HG02610 (cell line): Measurements from ENCODE around the gene CNTNAP3.
"Not testable (repeated sequence)": the region's sequence is repeated elsewhere in the genome, so short reads cannot be mapped to it uniquely, and the experiment has no call there.

Experiments used
- ATAC-seq: cut with Tn5 transposase; IDR thresholded peaks from one replicate; pipeline ENCODE4 v1.9.1; 2021; ENCODE audit warnings: mild to moderate bottlenecking, moderate library complexity; ENCODE audit not compliant: unreplicated experiment

The CNTNAP3 gene

GRCh38 chr9:39287980-39288379 lies at the start of gene CNTNAP3:
Gene CNTNAP3 (minus strand): TSS chr9:39288167. CDS start chr9:39288064, 103 bp downstream.
- ATAC-seq: not testable (repeated sequence)

GRCh38 chr9:39279995-39280394 lies 8.0 kb downstream of the CNTNAP3 start:
- not testable (repeated sequence) for ATAC-seq

- ATAC-seq: not testable (repeated sequence)
Observed at GRCh38 chr9:39242513-39242912, 45.5 kb downstream of the CNTNAP3 start.

GRCh38 chr9:39232130-39232991 lies 55.6 kb downstream of the CNTNAP3 start:
- not testable (repeated sequence) for ATAC-seq

- ATAC-seq: not testable (repeated sequence)
Observed at GRCh38 chr9:39215976-39216375, 72.0 kb downstream of the CNTNAP3 start.

GRCh38 chr9:39209773-39210172 lies 78.2 kb downstream of the CNTNAP3 start:
- not testable (repeated sequence) for ATAC-seq

GRCh38 chr9:39206643-39207042 lies 81.3 kb downstream of the CNTNAP3 start:
- ATAC-seq: not testable (repeated sequence)

- not testable (repeated sequence) for ATAC-seq
Observed at GRCh38 chr9:39205842-39206241, 82.1 kb downstream of the CNTNAP3 start.

- ATAC-seq: not testable (repeated sequence)
Observed at GRCh38 chr9:39200412-39200811, 87.6 kb downstream of the CNTNAP3 start.

- ATAC-seq: not testable (repeated sequence)
Observed at GRCh38 chr9:39198000-39198709, 89.8 kb downstream of the CNTNAP3 start.

- not testable (repeated sequence) for ATAC-seq
Observed at GRCh38 chr9:39171370-39171769, 116.6 kb downstream of the CNTNAP3 start.

- ATAC-seq: not testable (repeated sequence)
Observed at GRCh38 chr9:39157714-39158113, 130.3 kb downstream of the CNTNAP3 start.

GRCh38 chr9:39132826-39133552 lies 155.0 kb downstream of the CNTNAP3 start:
- not testable (repeated sequence) for ATAC-seq

GRCh38 chr9:39121401-39121800 lies 166.6 kb downstream of the CNTNAP3 start:
- not testable (repeated sequence) for ATAC-seq

GRCh38 chr9:39111746-39112145 lies 176.2 kb downstream of the CNTNAP3 start:
- ATAC-seq: not testable (repeated sequence)

GRCh38 chr9:39108145-39108544 lies 179.8 kb downstream of the CNTNAP3 start:
- no peak for ATAC-seq

- not testable (repeated sequence) for ATAC-seq
Observed at GRCh38 chr9:39097208-39097607, 190.8 kb downstream of the CNTNAP3 start.

- ATAC-seq: not testable (repeated sequence)
Observed at GRCh38 chr9:39085311-39085710, 202.7 kb downstream of the CNTNAP3 start.

GRCh38 chr9:39082574-39082973 lies 205.4 kb downstream of the CNTNAP3 start:
- ATAC-seq: not testable (repeated sequence)

GRCh38 chr9:39080081-39080480 lies 207.9 kb downstream of the CNTNAP3 start:
- ATAC-seq: not testable (repeated sequence)
